T-cell (primary cell): ENCODE data around the gene CSTF2T. TPM values are rescaled to one million over a fixed set of nuclear protein-coding genes. Genes with fewer than 3 reads are reported as not detected.

Experiments used
- ATAC-seq, 4 experiments: fragments of 200-7000 bp in 3 of 4; fragments of 150-1000 bp in 1 of 4; cut with Tn5 transposase; replicated peaks in 1 of 4; 1 replicate in 3 of 4; 2 replicates in 1 of 4; pipeline ENCODE4 v1.10.0; 2021; ENCODE audit warnings: moderate library complexity in 3 of 4, mild to moderate bottlenecking in 2 of 4, moderate number of reproducible peaks in 1 of 4
- CTCF ChIA-PET, 2 donors: fragments of 300-600 bp; sonication (Branson Sonifier 250); formaldehyde crosslinking; loops; one replicate each; lab custom pipeline; 2022; ENCODE audit warnings: antibody characterized with exemption in 2 of 2; lab: Charles Lee
- POLR2A ChIA-PET, 2 donors: fragments of 300-600 bp; sonication (Branson Sonifier 250); formaldehyde crosslinking; loops; one replicate each; lab custom pipeline; 2022; ENCODE audit warnings: antibody characterized with exemption in 2 of 2; lab: Charles Lee
- DNase-seq, 35 experiments: peaks; one replicate each; pipeline versions ENCODE4 v3.0.0 to v3.0.0-alpha.2; 2013 to 2023
- H3K27ac ChIP-seq: one replicate; pipeline ENCODE4 v1.5.1; 2013; ENCODE audit warnings: low read length
- H3K27me3 ChIP-seq, 2 experiments: replicated peaks in 1 of 2; 1 replicate in 1 of 2; 2 replicates in 1 of 2; pipeline versions ENCODE4 v1.6.1 to v1.7.0; 2013; ENCODE audit warnings: low read length in 1 of 2, mixed read lengths in 1 of 2; ENCODE audit not compliant: control insufficient read depth in 2 of 2, insufficient read depth in 2 of 2; ENCODE audit errors: extremely low read depth in 1 of 2
- H3K36me3 ChIP-seq, 2 donors: 1 replicate in 1 of 2; 2 replicates in 1 of 2; pipeline versions ENCODE4 v1.6.1 to v1.7.0; 2013; ENCODE audit warnings: low read length in 1 of 2; ENCODE audit not compliant: control insufficient read depth in 2 of 2, insufficient read depth in 1 of 2; ENCODE audit errors: extremely low read depth in 1 of 2
- H3K4me1 ChIP-seq, 2 experiments: 1 replicate in 1 of 2; 2 replicates in 1 of 2; pipeline versions ENCODE4 v1.6.1 to v1.7.0; 2013; ENCODE audit warnings: low read length in 2 of 2, mixed read lengths in 1 of 2; ENCODE audit not compliant: insufficient read depth in 2 of 2, control insufficient read depth in 1 of 2; ENCODE audit errors: extremely low read depth in 1 of 2
- H3K4me3 ChIP-seq, 2 donors: 1 replicate in 1 of 2; 2 replicates in 1 of 2; pipeline versions ENCODE4 v1.5.1 to v1.7.0; 2013; ENCODE audit warnings: mild to moderate bottlenecking in 2 of 2, low read length in 1 of 2, moderate library complexity in 1 of 2; ENCODE audit not compliant: control insufficient read depth in 1 of 2; ENCODE audit errors: extremely low read depth in 1 of 2
- H3K9me3 ChIP-seq: 2 replicates; pipeline ENCODE4 v1.7.0; 2013
- H3K27ac Mint-ChIP-seq, 2 donors: one replicate each; pipeline ENCODE4 v1.8.0; 2020 to 2021; ENCODE audit warnings: mild to moderate bottlenecking in 2 of 2, mixed read lengths in 2 of 2
- H3K27me3 Mint-ChIP-seq, 2 donors: one replicate each; pipeline ENCODE4 v1.8.0; 2021 to 2022; ENCODE audit warnings: mixed read lengths in 2 of 2
- H3K36me3 Mint-ChIP-seq: one replicate; pipeline ENCODE4 v1.8.0; 2021; ENCODE audit warnings: mixed read lengths
- H3K4me1 Mint-ChIP-seq, 3 donors: one replicate each; pipeline ENCODE4 v1.8.0; 2020 to 2022; ENCODE audit warnings: mixed read lengths in 3 of 3, mild to moderate bottlenecking in 1 of 3
- H3K4me3 Mint-ChIP-seq, 3 donors: one replicate each; pipeline ENCODE4 v1.8.0; 2020 to 2022; ENCODE audit warnings: mild to moderate bottlenecking in 3 of 3, mixed read lengths in 3 of 3, moderate library complexity in 3 of 3
- H3K9me3 Mint-ChIP-seq, 3 donors: one replicate each; pipeline ENCODE4 v1.8.0; 2020 to 2022; ENCODE audit warnings: mixed read lengths in 3 of 3
- WGBS: methylation state at CpG from one replicate; pipeline ENCODE4 v1.1.5; 2013; ENCODE audit warnings: missing lambda C conversion rate; ENCODE audit not compliant: insufficient coverage; 5-methylcytosine and 5-hydroxymethylcytosine counted together
- total RNA-seq, 35 experiments: library from RNA in 6 of 35; stranded (reverse) in 6 of 35; fragments of 120-200 nt in 1 of 35; gene quantifications; one replicate each; pipeline versions ENCODE4 v1.2.1 to v1.2.4 and lab custom pipeline; 2013 to 2026

The CSTF2T gene
- total RNA-seq, 5 donors from 2014 or later (not counting 1 experiment from before 2014, with no cell fraction given) = 22.3 to 35.0 (median 30.0) TPM

GRCh38 chr10:51711519-51711891 lies 12.1 kb upstream of the CSTF2T start:
- Histone ChIP-seq H3K9me3 (no peaks in the 10 kb centered on the region), H3K4me1 (peaks cover 0 to 12% of the 10 kb centered on the region in 2 experiments), H3K27me3 (no peaks in the 10 kb centered on the region), H3K4me3 (no peak overlapping the region), H3K27ac (no peak overlapping the region), H3K36me3 (no peaks in the 10 kb centered on the region)
- Mint-ChIP-seq H3K27me3 (peaks cover 7 to 11% of the 10 kb centered on the region in 2 donors), H3K9me3 (no peaks in the 10 kb centered on the region), H3K27ac (no peak overlapping the region), H3K4me1 (peaks cover 17 to 33% (median 33%) of the 10 kb centered on the region in 3 donors), H3K4me3 (no peak overlapping the region), H3K36me3 (no peaks in the 10 kb centered on the region)
- no CpG with 5 or more reads among the region's 1 CpG for WGBS
- no peak for DNase-seq
- ChIA-PET CTCF (no interaction called here), POLR2A (no interaction called here)
- no peak for ATAC-seq

- Mint-ChIP-seq H3K27me3 (peaks cover under 1 to 7% of the 10 kb centered on the region in 2 donors), H3K36me3 (no peaks in the 10 kb centered on the region), H3K4me3 (no peak overlapping the region), H3K9me3 (no peaks in the 10 kb centered on the region), H3K4me1 (peaks cover 17 to 33% (median 33%) of the 10 kb centered on the region in 3 donors), H3K27ac (peak overlapping the region in 1 of 2 donors; percentile 56)
- CTCF ChIA-PET = no interaction called here
- 83% methylated on average over 1 of the region's 2 CpGs for WGBS
- DNase-seq = no peak
- ATAC-seq = no peak
- Histone ChIP-seq H3K27me3 (no peaks in the 10 kb centered on the region), H3K4me1 (peaks cover 0 to 12% of the 10 kb centered on the region in 2 experiments), H3K9me3 (no peaks in the 10 kb centered on the region), H3K4me3 (no peak overlapping the region), H3K27ac (no peak overlapping the region), H3K36me3 (no peaks in the 10 kb centered on the region)
- POLR2A ChIA-PET = no interaction called here
Observed at GRCh38 chr10:51709324-51709972, 10.1 kb upstream of the CSTF2T start.

GRCh38 chr10:51708609-51709008 lies 9.2 kb upstream of the CSTF2T start:
- DNase-seq (no peak), ATAC-seq (peak in 1 of 4 experiments; percentile 50)
- ChIA-PET POLR2A (no interaction called here), CTCF (no interaction called here)
- H3K27me3 ChIP-seq = no peaks in the 10 kb centered on the region
- no peaks in the 10 kb centered on the region for H3K36me3 Mint-ChIP-seq
- H3K27ac Mint-ChIP-seq = peak overlapping the region; percentile 56 to 60
- no peaks in the 10 kb centered on the region for H3K36me3 ChIP-seq
- H3K4me3 ChIP-seq = no peak overlapping the region
- WGBS = no CpG with 5 or more reads among the region's 2 CpGs
- H3K9me3 Mint-ChIP-seq = no peaks in the 10 kb centered on the region
- H3K9me3 ChIP-seq = no peaks in the 10 kb centered on the region
- H3K27me3 Mint-ChIP-seq = peaks cover 2 to 3% of the 10 kb centered on the region in 2 donors
- H3K4me1 Mint-ChIP-seq = peaks cover 17 to 33% (median 33%) of the 10 kb centered on the region in 3 donors
- H3K4me3 Mint-ChIP-seq = peak overlapping the region in 1 of 3 donors; percentile 47
- H3K4me1 ChIP-seq = peaks cover 0 to 12% of the 10 kb centered on the region in 2 experiments
- no peak overlapping the region for H3K27ac ChIP-seq

GRCh38 chr10:51707821-51708424 lies 8.5 kb upstream of the CSTF2T start:
- ATAC-seq = peak in 3 of 4 experiments; percentile 45 to 74 (median 57)
- Mint-ChIP-seq H3K27me3 (peaks cover 2 to 3% of the 10 kb centered on the region in 2 donors), H3K9me3 (no peaks in the 10 kb centered on the region), H3K27ac (peak overlapping the region; percentile 56 to 60), H3K4me1 (peaks cover 17 to 33% (median 33%) of the 10 kb centered on the region in 3 donors), H3K4me3 (peak overlapping the region in 1 of 3 donors; percentile 47), H3K36me3 (no peaks in the 10 kb centered on the region)
- peaks cover 0 to 12% of the 10 kb centered on the region in 2 experiments for H3K4me1 ChIP-seq
- H3K36me3 ChIP-seq = no peaks in the 10 kb centered on the region
- H3K9me3 ChIP-seq = no peaks in the 10 kb centered on the region
- ChIA-PET CTCF (no interaction called here), POLR2A (no interaction called here)
- no peak overlapping the region for H3K4me3 ChIP-seq
- WGBS = no CpG with 5 or more reads among the region's 5 CpGs
- no peaks in the 10 kb centered on the region for H3K27me3 ChIP-seq
- DNase-seq = no peak
- peak overlapping the region; percentile 52 for H3K27ac ChIP-seq

- Mint-ChIP-seq H3K27ac (peak overlapping the region; percentile 56 to 60), H3K36me3 (no peaks in the 10 kb centered on the region), H3K9me3 (no peaks in the 10 kb centered on the region), H3K27me3 (peaks cover 2 to 3% of the 10 kb centered on the region in 2 donors), H3K4me1 (peaks cover 17 to 33% (median 33%) of the 10 kb centered on the region in 3 donors), H3K4me3 (peak overlapping the region in 1 of 3 donors; percentile 47)
- no peaks in the 10 kb centered on the region for H3K27me3 ChIP-seq
- H3K4me1 ChIP-seq = peaks cover 0 to 12% of the 10 kb centered on the region in 2 experiments
- H3K4me3 ChIP-seq = no peak overlapping the region
- ATAC-seq (peak in 2 of 4 experiments; percentile 45 to 51), DNase-seq (no peak)
- 100% methylated on average over 3 of the region's 6 CpGs for WGBS
- POLR2A ChIA-PET = no interaction called here
- peak overlapping the region; percentile 52 for H3K27ac ChIP-seq
- no peaks in the 10 kb centered on the region for H3K9me3 ChIP-seq
- CTCF ChIA-PET = no interaction called here
- no peaks in the 10 kb centered on the region for H3K36me3 ChIP-seq
Observed at GRCh38 chr10:51707392-51707791, 8.0 kb upstream of the CSTF2T start.

- H3K27me3 Mint-ChIP-seq = peaks cover 2 to 3% of the 10 kb centered on the region in 2 donors
- no peak for DNase-seq
- no peaks in the 10 kb centered on the region for H3K36me3 Mint-ChIP-seq
- no peak overlapping the region for H3K27ac Mint-ChIP-seq
- no CpG with 5 or more reads among the region's 3 CpGs for WGBS
- H3K4me1 Mint-ChIP-seq = peaks cover 15 to 29% (median 27%) of the 10 kb centered on the region in 3 donors
- ChIA-PET POLR2A (no interaction called here), CTCF (no interaction called here)
- Histone ChIP-seq H3K4me1 (peaks cover 0 to 12% of the 10 kb centered on the region in 2 experiments), H3K36me3 (no peaks in the 10 kb centered on the region), H3K27me3 (no peaks in the 10 kb centered on the region), H3K9me3 (no peaks in the 10 kb centered on the region), H3K27ac (no peak overlapping the region), H3K4me3 (no peak overlapping the region)
- no peaks in the 10 kb centered on the region for H3K9me3 Mint-ChIP-seq
- no peak overlapping the region for H3K4me3 Mint-ChIP-seq
- no peak for ATAC-seq
Observed at GRCh38 chr10:51706225-51706624, 6.8 kb upstream of the CSTF2T start.
